HepG2 (cell line): Measurements from ENCODE around the gene PLCB2. TPM values are rescaled to one million over a fixed set of nuclear protein-coding genes. Genes with fewer than 3 reads are reported as not detected.

Source experiments
- ATAC-seq: fragments of 200-7000 bp; cut with Tn5 transposase; 3 replicates; pipeline ENCODE4 v1.9.1; 2020; ENCODE audit warnings: mild to moderate bottlenecking, moderate library complexity
- BruUV-seq: library from RNA; stranded (reverse); fragments of 400-500 nt; replicated peaks from 2 replicates; lab custom pipeline; 2021; lab: Mats Ljungman, UMichigan
- CTCF ChIA-PET: fragments of 300-600 bp; formaldehyde crosslinking; extraction: SDS; loops from one replicate; lab custom pipeline; 2021; ENCODE audit warnings: low total read pairs, inconsistent platforms, low intra/inter-chr PET ratio; lab: Yijun Ruan, JAX
- POLR2A ChIA-PET: fragments of 350-600 bp; sonication (Branson Sonifier 250); formaldehyde crosslinking; loops from one replicate; lab custom pipeline; 2020; ENCODE audit warnings: antibody characterized with exemption, inconsistent platforms; lab: Yijun Ruan, JAX
- DNase-seq: peaks from one replicate; pipeline ENCODE4 v3.0.0-alpha.2; 2015; ENCODE audit warnings: low spot score
- FAIRE-seq: peaks from 3 replicates; lab custom pipeline; 2011; peaks lifted over from hg19 to GRCh38; lab: Jason Lieb, UNC
- H2AFZ ChIP-seq: one replicate; pipeline ENCODE4 v1.6.1; 2011; ENCODE audit warnings: low read length, inconsistent platforms
- H3K27ac ChIP-seq: fragments of 300-600 bp; 3 replicates; pipeline ENCODE4 v1.8.0; 2011; ENCODE audit warnings: mixed run types, mild to moderate bottlenecking, mixed read lengths, low read length, inconsistent platforms; ENCODE audit not compliant: insufficient read depth; ENCODE audit errors: extremely low read length
- H3K27me3 ChIP-seq, 2 experiments: fragments of 200-600 bp in 1 of 2; 2 replicates in 1 of 2; 3 replicates in 1 of 2; pipeline versions ENCODE4 v1.6.0 to v1.8.0; 2011; ENCODE audit warnings: low read length in 2 of 2, mild to moderate bottlenecking in 2 of 2, moderate library complexity in 2 of 2, inconsistent platforms in 1 of 2; ENCODE audit not compliant: insufficient read depth in 2 of 2, control insufficient read depth in 1 of 2
- H3K36me3 ChIP-seq, 2 experiments: fragments of 200-600 bp in 1 of 2; replicated peaks in 1 of 2; 2 replicates in 1 of 2; 3 replicates in 1 of 2; pipeline versions ENCODE4 v1.5.1 to v1.8.0; 2011; ENCODE audit warnings: low read length in 2 of 2, inconsistent platforms in 1 of 2; ENCODE audit not compliant: insufficient read depth in 2 of 2, control insufficient read depth in 1 of 2
- H3K4me1 ChIP-seq: 2 replicates; pipeline ENCODE4 v1.5.1; 2012; ENCODE audit warnings: low read length, inconsistent platforms; ENCODE audit not compliant: insufficient read depth
- H3K4me2 ChIP-seq: 2 replicates; pipeline ENCODE4 v1.6.0; 2011; ENCODE audit warnings: low read depth, low read length, inconsistent platforms
- H3K4me3 ChIP-seq, 3 experiments: fragments of 200-600 bp in 1 of 3; sonication (generic), shearing (Covaris generic) in 1 of 3; replicated peaks in 1 of 3; 2 replicates each; pipeline ENCODE4 v1.5.1; 2011 to 2016; ENCODE audit warnings: low read length in 3 of 3, inconsistent platforms in 2 of 3, low read depth in 2 of 3, mild to moderate bottlenecking in 2 of 3, control low read depth in 1 of 3, mixed read lengths in 1 of 3; ENCODE audit not compliant: insufficient read depth in 1 of 3
- H3K79me2 ChIP-seq: one replicate; pipeline ENCODE4 v1.6.1; 2011; ENCODE audit warnings: low read length, inconsistent platforms; ENCODE audit not compliant: insufficient read depth
- H3K9ac ChIP-seq: 2 replicates; pipeline ENCODE4 v1.6.0; 2011; ENCODE audit warnings: mild to moderate bottlenecking, low read depth, low read length, inconsistent platforms; ENCODE audit not compliant: insufficient read depth
- H3K9me3 ChIP-seq: 2 replicates; pipeline ENCODE4 v1.5.1; 2012; ENCODE audit warnings: mild to moderate bottlenecking, low read length
- H4K20me1 ChIP-seq: 2 replicates; pipeline ENCODE4 v1.6.0; 2011; ENCODE audit warnings: inconsistent platforms, mild to moderate bottlenecking, low read length, moderate library complexity; ENCODE audit not compliant: insufficient read depth
- AGO1 ChIP-seq: fragments of 200-400 bp; formaldehyde crosslinking; IDR thresholded peaks from 2 replicates; pipeline ENCODE4 v1.6.1; 2017; ENCODE audit warnings: mild to moderate bottlenecking, low read depth, low read length, moderate library complexity; ENCODE audit not compliant: poor library complexity, severe bottlenecking
- BRF2 ChIP-seq: sonication (generic); formaldehyde crosslinking; IDR thresholded peaks from 2 replicates; pipeline ENCODE4 v1.8.1; 2022; ENCODE audit warnings: mild to moderate bottlenecking, missing genetic modification reagents
- JDP2 ChIP-seq: sonication (generic); formaldehyde crosslinking; IDR thresholded peaks from 2 replicates; pipeline ENCODE4 v1.8.1; 2022; ENCODE audit warnings: missing genetic modification reagents, borderline replicate concordance
- MEIS2 ChIP-seq: sonication (generic); formaldehyde crosslinking; IDR thresholded peaks from 2 replicates; pipeline ENCODE4 v1.9.0; 2021; ENCODE audit warnings: mild to moderate bottlenecking, missing genetic modification reagents
- MTA3 ChIP-seq: sonication (generic); formaldehyde crosslinking; IDR thresholded peaks from 2 replicates; pipeline ENCODE4 v1.4.0; 2020; ENCODE audit warnings: missing genetic modification reagents
- POLR2AphosphoS5 ChIP-seq: IDR thresholded peaks from 2 replicates; pipeline ENCODE4 v1.6.1; 2012; ENCODE audit warnings: low read depth, low read length
- TBP ChIP-seq: sonication (generic); formaldehyde crosslinking; IDR thresholded peaks from 2 replicates; pipeline ENCODE4 v1.5.0; 2020; ENCODE audit warnings: missing genetic modification reagents
- ZBTB14 ChIP-seq: sonication (generic); formaldehyde crosslinking; IDR thresholded peaks from 2 replicates; pipeline ENCODE4 v1.4.0; 2020; ENCODE audit warnings: missing genetic modification reagents
- ZNF180 ChIP-seq: sonication (generic); formaldehyde crosslinking; IDR thresholded peaks from 2 replicates; pipeline ENCODE4 v1.4.0; 2020; ENCODE audit warnings: low read depth, missing genetic modification reagents, borderline replicate concordance
- ZNF205 ChIP-seq: IDR thresholded peaks from 2 replicates; pipeline ENCODE4 v1.6.1; 2018; ENCODE audit warnings: missing biosample characterization, missing genetic modification reagents
- ZNF556 ChIP-seq: sonication (generic); formaldehyde crosslinking; IDR thresholded peaks from 2 replicates; pipeline ENCODE4 v1.4.0; 2020; ENCODE audit warnings: mild to moderate bottlenecking, missing genetic modification reagents, borderline replicate concordance
- ZNF766 ChIP-seq: sonication (generic); formaldehyde crosslinking; IDR thresholded peaks from 2 replicates; pipeline ENCODE4 v1.5.0; 2020; ENCODE audit warnings: missing genetic modification reagents, borderline replicate concordance
- WGBS: methylation state at CpG from one replicate; pipeline ENCODE4 v1.1.6; 2017; ENCODE audit warnings: low lambda C conversion rate; 5-methylcytosine and 5-hydroxymethylcytosine counted together
- in situ Hi-C: cut with HindIII; loops from 2 replicates; pipeline ENCODE4 v1.10.0; 2017; ENCODE audit warnings: low pct_unique_long_range_greater_than_20kb; ENCODE audit not compliant: extremely low pct_ligation_motif_present
- intact Hi-C: fragments of 100-400 bp; cut with micrococcal nuclease; formaldehyde crosslinking; loops from one replicate; pipeline ENCODE4 v1.10.0; 2022; ENCODE audit not compliant: unreplicated experiment
- polyA plus RNA-seq, 8 experiments: library from polyadenylated mRNA; depleted of rRNA in 3 of 8; stranded (reverse) in 7 of 8; unstranded in 1 of 8; fragments of >200 nt; fragmentation: Illumina TruSeq in 4 of 8; extraction: Trizol in 4 of 8; gene quantifications; 2 replicates each; pipeline versions ENCODE4 v1.2.1 to v1.2.3, GENCODE V29; 2011 to 2016; ENCODE audit warnings: low read depth in 4 of 8, missing spikeins in 1 of 8, mixed read lengths in 1 of 8; ENCODE audit not compliant: insufficient read depth in 1 of 8
- total RNA-seq, 5 experiments: library from RNA; depleted of rRNA; stranded (reverse); fragments of >200 nt; fragmentation: Illumina TruSeq; extraction: Trizol; gene quantifications; 2 replicates each; pipeline ENCODE4 v1.2.3, GENCODE V29; 2016; ENCODE audit warnings: low read depth in 1 of 5
- TF ChIP-seq, protein P1 (sequence below): sonication (generic); formaldehyde crosslinking; IDR thresholded peaks from 2 replicates; pipeline ENCODE4 v1.9.0; 2021; ENCODE audit warnings: missing genetic modification reagents, mild to moderate bottlenecking, borderline replicate concordance

PLCB2 gene
- total and polyA plus RNA-seq, 2 of the 13 experiments (the other 11 are each of a cell fraction or from before 2014, with no cell fraction given) = 0.11 TPM; not detected in 1

GRCh38 chr15:40300367-40300766 is 7.4 kb downstream of the PLCB2 start (continued):
- TF ChIP-seq ZNF180 (CRISPR knock-in tag) (no peak), BRF2 (CRISPR knock-in tag) (no peak), ZNF556 (no peak), ZNF766 (CRISPR knock-in tag) (no peak), MTA3 (CRISPR knock-in tag) (no peak)

DNA sequence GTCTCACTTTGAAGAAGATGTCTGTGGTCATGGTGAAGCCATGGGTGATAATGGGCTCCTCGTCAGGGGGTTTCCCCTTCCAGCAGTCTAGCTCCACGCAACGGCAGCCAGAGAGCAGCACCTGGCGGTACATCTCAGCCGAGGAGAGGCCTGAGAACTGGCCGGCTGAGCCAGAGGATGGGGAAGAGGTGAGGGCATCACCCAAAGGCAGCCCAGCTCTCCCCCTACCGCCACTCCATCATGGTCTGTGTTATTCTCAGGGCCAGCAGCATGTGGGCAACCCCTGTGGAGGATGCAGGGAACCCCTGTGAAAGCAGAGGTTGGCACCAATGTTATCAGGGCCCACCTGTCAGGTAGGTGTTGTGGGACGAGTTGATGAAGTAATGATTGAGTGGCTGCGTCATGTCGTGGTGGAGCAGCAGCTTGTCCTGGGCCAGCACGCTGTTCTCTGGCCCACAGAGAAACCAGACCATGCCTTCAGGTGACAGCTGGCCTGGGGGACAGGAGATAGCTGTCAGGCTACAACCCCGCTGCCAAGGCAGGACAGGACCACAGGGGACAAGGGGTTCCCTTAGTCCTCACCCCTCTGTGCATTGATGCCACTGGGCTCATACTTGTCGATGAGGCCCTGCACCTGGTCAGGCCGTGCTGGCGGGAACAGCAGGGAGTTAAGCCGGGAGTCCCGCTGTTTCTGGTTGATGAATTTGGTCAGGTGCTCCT is 9.4 kb downstream of the PLCB2 start:
- DNase-seq (no peak), ATAC-seq (no peak)
- Histone ChIP-seq H2AFZ (no peak overlapping the region), H3K4me1 (no peaks in the 10 kb centered on the region), H4K20me1 (no peaks in the 10 kb centered on the region), H3K27me3 (peaks cover 16 to 89% of the 10 kb centered on the region in 2 experiments), H3K79me2 (no peaks in the 10 kb centered on the region)
- BruUV-seq = no TSS peak
- POLR2A ChIA-PET = no interaction called here
- TF ChIP-seq ZBTB14 (CRISPR knock-in tag) = no peak
- TF ChIP-seq POLR2AphosphoS5 = no peak
- no peak for TF ChIP-seq ZNF205 (CRISPR knock-in tag)
- TF ChIP-seq, protein P1, sequence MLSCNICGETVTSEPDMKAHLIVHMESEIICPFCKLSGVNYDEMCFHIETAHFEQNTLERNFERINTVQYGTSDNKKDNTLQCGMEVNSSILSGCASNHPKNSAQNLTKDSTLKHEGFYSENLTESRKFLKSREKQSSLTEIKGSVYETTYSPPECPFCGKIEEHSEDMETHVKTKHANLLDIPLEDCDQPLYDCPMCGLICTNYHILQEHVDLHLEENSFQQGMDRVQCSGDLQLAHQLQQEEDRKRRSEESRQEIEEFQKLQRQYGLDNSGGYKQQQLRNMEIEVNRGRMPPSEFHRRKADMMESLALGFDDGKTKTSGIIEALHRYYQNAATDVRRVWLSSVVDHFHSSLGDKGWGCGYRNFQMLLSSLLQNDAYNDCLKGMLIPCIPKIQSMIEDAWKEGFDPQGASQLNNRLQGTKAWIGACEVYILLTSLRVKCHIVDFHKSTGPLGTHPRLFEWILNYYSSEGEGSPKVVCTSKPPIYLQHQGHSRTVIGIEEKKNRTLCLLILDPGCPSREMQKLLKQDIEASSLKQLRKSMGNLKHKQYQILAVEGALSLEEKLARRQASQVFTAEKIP (CRISPR knock-in tag) = no peak
- no peak for TF ChIP-seq MEIS2
- no peak for TF ChIP-seq TBP (CRISPR knock-in tag)
- TF ChIP-seq JDP2 = no peak
- no peak for TF ChIP-seq AGO1
- TF ChIP-seq, all 625 proteins: peak for 0
- no peaks in the 10 kb centered on the region for H3K9me3 ChIP-seq
- intact Hi-C loops = no loop called here
- in situ Hi-C loops = no loop called here
- no peak overlapping the region for H3K4me3 ChIP-seq
- CTCF ChIA-PET = no interaction called here
- no peak for FAIRE-seq
- H3K9ac ChIP-seq = no peak overlapping the region
- H3K27ac ChIP-seq = no peak overlapping the region
- no peak overlapping the region for H3K4me2 ChIP-seq
- WGBS = 5% methylated on average over 3 of the region's 17 CpGs
- H3K36me3 ChIP-seq = no peaks in the 10 kb centered on the region
